Subcutaneous abdominal adipose tissue (tissue), 5 donors: ENCODE data around the gene USP7.

Source experiments
- H3K27ac ChIP-seq: one replicate; pipeline ENCODE4 v1.7.0; 2013; ENCODE audit warnings: low read depth, mild to moderate bottlenecking, inconsistent platforms, low read length, moderate library complexity
- H3K27me3 ChIP-seq, 5 donors: one replicate each; pipeline ENCODE4 v1.7.0; 2013; ENCODE audit warnings: low read length in 5 of 5, inconsistent platforms in 1 of 5; ENCODE audit not compliant: control insufficient read depth in 5 of 5, insufficient read depth in 4 of 5
- H3K36me3 ChIP-seq, 5 donors: one replicate each; pipeline ENCODE4 v1.7.0; 2013; ENCODE audit warnings: low read length in 5 of 5; ENCODE audit not compliant: control insufficient read depth in 5 of 5, insufficient read depth in 5 of 5
- H3K4me1 ChIP-seq, 5 donors: one replicate each; pipeline ENCODE4 v1.7.0; 2013; ENCODE audit warnings: low read length in 5 of 5, mild to moderate bottlenecking in 3 of 5, moderate library complexity in 1 of 5; ENCODE audit not compliant: control insufficient read depth in 5 of 5, insufficient read depth in 5 of 5
- H3K4me3 ChIP-seq, 5 donors: one replicate each; pipeline ENCODE4 v1.7.0; 2013; ENCODE audit warnings: low read length in 5 of 5, low read depth in 1 of 5
- H3K9ac ChIP-seq, 5 donors: one replicate each; pipeline ENCODE4 v1.7.0; 2013; ENCODE audit warnings: low read length in 5 of 5, mild to moderate bottlenecking in 4 of 5, moderate library complexity in 3 of 5
- H3K9me3 ChIP-seq, 5 donors: one replicate each; pipeline ENCODE4 v1.7.0; 2013; ENCODE audit warnings: low read length in 5 of 5; ENCODE audit not compliant: control insufficient read depth in 5 of 5
- donor health status: healthy.
- donor health status: healthy.
- donor health status: healthy.
- donor health status: healthy.
- donor health status: healthy.

Gene USP7

DNA sequence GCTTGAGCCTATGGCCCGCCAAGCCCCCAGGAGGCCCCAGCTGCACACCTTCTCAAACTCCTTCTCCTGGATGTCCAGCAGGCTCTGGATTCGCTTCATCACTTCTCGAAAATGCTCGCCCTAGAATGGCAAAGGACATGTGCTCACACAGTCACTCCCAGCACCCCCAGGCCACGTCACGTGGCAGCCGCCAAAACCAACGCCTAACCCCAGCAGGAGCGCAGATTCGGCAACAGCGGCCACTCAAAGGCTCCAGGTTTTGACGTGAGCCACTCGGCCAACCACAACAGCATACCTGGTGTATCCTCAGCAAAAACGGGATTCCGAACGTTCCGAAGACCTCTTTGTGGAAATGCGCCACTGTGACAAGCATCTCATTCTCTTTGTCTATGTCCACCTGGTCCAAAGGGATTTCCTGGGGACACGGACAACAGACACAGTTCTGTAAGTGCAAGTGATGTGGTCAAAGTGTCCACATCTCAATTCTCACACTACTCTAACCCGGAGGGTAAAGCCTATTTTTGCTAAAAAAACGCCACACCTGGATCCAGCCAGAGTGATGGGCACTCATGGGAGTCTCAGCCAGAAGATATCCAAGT, 68.9 kb downstream of the USP7 start:
- no peaks in the 10 kb centered on the region for H3K27me3 ChIP-seq
- no peaks in the 10 kb centered on the region for H3K4me1 ChIP-seq
- H3K27ac ChIP-seq: no peak overlapping the region
- no peak overlapping the region for H3K4me3 ChIP-seq
- H3K9ac ChIP-seq: no peak overlapping the region
- no peaks in the 10 kb centered on the region for H3K9me3 ChIP-seq
- peaks cover 30 to 97% (median 92%) of the 10 kb centered on the region in 5 donors for H3K36me3 ChIP-seq

DNA sequence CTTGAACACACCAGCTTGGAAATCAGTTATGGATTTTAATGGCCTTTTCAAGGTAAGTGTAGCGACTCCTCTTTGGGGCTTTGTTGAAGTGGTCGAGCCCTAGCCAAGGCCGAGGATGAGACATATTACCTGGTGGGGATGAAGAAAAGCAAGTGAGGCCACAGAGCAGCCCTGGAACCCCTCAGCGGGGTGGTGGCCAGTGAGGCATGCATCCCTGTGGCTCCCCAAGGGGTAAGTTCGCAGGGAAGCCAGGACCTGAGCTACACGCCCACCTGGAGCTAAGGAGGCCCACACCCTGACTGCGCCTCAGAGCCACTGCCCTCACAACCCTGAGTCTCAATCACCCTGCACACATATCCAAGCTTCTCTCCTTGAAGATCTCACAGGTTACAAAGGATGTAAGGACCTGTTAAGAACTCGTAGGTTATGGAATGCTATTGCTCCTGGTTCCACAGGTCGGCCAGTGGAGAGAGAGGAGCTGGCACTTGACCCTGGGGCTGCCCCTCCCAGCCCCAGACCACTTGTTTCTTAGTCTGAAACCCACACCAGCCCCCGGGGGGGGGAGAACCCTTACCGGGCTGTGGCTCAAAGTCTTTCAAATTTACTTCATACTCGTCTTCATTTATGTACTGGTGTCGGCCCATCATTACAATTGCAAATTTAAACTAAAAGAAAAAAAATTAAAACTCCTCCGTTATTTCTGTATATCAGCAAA, 69.6 kb downstream of the USP7 start:
- Histone ChIP-seq H3K27ac (no peak overlapping the region), H3K4me3 (no peak overlapping the region), H3K27me3 (no peaks in the 10 kb centered on the region), H3K9me3 (no peaks in the 10 kb centered on the region), H3K4me1 (no peaks in the 10 kb centered on the region), H3K36me3 (peaks cover 25 to 94% (median 89%) of the 10 kb centered on the region in 5 donors), H3K9ac (no peak overlapping the region)

GRCh38 chr16:8893426-8893825, 70.3 kb downstream of the USP7 start:
- Histone ChIP-seq H3K27me3 (no peaks in the 10 kb centered on the region), H3K9me3 (no peaks in the 10 kb centered on the region), H3K9ac (no peak overlapping the region), H3K27ac (no peak overlapping the region), H3K36me3 (peaks cover 19 to 89% (median 82%) of the 10 kb centered on the region in 5 donors), H3K4me3 (no peak overlapping the region), H3K4me1 (peaks cover 0 to 2% (median 0%) of the 10 kb centered on the region in 5 donors)

- peaks cover 0 to 13% (median 9%) of the 10 kb centered on the region in 5 donors for H3K4me1 ChIP-seq
- H3K4me3 ChIP-seq: no peak overlapping the region
- H3K9me3 ChIP-seq: no peaks in the 10 kb centered on the region
- peaks cover 15 to 84% (median 75%) of the 10 kb centered on the region in 5 donors for H3K36me3 ChIP-seq
- no peaks in the 10 kb centered on the region for H3K27me3 ChIP-seq
- no peak overlapping the region for H3K9ac ChIP-seq
- no peak overlapping the region for H3K27ac ChIP-seq
These were observed 71.6 kb downstream of the USP7 start for GRCh38 chr16:8892101-8892575.

GRCh38 chr16:8890549-8890921, 73.2 kb downstream of the USP7 start:
- Histone ChIP-seq H3K27ac (no peak overlapping the region), H3K27me3 (peaks cover 0 to 4% (median 3%) of the 10 kb centered on the region in 5 donors), H3K36me3 (peaks cover 9 to 68% (median 62%) of the 10 kb centered on the region in 5 donors), H3K4me3 (no peak overlapping the region), H3K4me1 (peaks cover 0 to 23% (median 20%) of the 10 kb centered on the region in 5 donors), H3K9ac (no peak overlapping the region), H3K9me3 (no peaks in the 10 kb centered on the region)

DNA sequence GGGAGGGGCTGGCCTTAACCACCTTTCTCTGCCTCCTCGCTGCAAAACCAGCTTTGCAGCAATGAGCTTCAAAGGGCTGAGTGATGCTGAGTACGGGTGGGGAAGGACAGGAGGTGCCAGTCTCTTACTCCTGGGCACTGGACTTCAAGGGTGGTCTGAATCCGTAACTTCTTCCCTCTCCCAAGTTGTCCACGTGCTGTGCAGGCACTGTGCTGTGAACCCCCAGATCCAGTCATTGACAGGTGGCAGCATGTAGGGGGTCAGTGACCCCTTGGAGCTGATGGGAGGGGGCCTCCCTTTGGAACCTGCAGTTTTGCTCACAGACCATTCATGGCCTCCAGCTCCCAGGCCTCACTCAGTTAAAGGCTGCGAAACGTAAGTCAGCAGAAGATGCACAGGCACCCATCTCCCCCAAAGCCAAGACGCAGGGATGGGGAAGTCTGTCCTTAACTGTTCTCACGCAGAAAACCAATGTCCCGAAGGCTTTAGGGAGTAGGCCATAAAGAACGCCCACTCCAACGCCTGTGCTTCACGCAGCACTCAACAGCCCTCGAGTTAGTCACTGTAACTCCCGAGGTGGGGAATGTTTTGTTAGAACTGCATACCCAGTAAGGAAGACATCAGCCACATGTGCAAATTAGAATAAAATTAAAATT, 73.7 kb downstream of the USP7 start:
- no peak overlapping the region for H3K27ac ChIP-seq
- peaks cover 4 to 63% (median 57%) of the 10 kb centered on the region in 5 donors for H3K36me3 ChIP-seq

GRCh38 chr16:8888951-8889892, 74.5 kb downstream of the USP7 start:
- Histone ChIP-seq H3K9ac (no peak overlapping the region), H3K27ac (no peak overlapping the region), H3K27me3 (peaks cover 0 to 16% (median 6%) of the 10 kb centered on the region in 5 donors), H3K4me1 (peaks cover 0 to 24% (median 20%) of the 10 kb centered on the region in 5 donors), H3K4me3 (no peak overlapping the region), H3K36me3 (peaks cover 2 to 55% (median 49%) of the 10 kb centered on the region in 5 donors), H3K9me3 (no peaks in the 10 kb centered on the region)

More for the DNA sequence above, 73.7 kb downstream of the USP7 start:
- peaks cover 0 to 24% (median 20%) of the 10 kb centered on the region in 5 donors for H3K4me1 ChIP-seq
- H3K27me3 ChIP-seq: peaks cover 0 to 8% (median 5%) of the 10 kb centered on the region in 5 donors
- no peak overlapping the region for H3K4me3 ChIP-seq
- H3K9ac ChIP-seq: no peak overlapping the region
- no peaks in the 10 kb centered on the region for H3K9me3 ChIP-seq

- no peak overlapping the region for H3K4me3 ChIP-seq
- H3K36me3 ChIP-seq: peaks cover 2 to 43% (median 38%) of the 10 kb centered on the region in 5 donors
- H3K9me3 ChIP-seq: no peaks in the 10 kb centered on the region
- peaks cover 0 to 18% (median 9%) of the 10 kb centered on the region in 5 donors for H3K27me3 ChIP-seq
- no peak overlapping the region for H3K27ac ChIP-seq
- peak overlapping the region in 1 of 5 donors; percentile 41 for H3K9ac ChIP-seq
- peaks cover 0 to 24% (median 20%) of the 10 kb centered on the region in 5 donors for H3K4me1 ChIP-seq
These were observed 75.7 kb downstream of the USP7 start for GRCh38 chr16:8887952-8888560.

- peaks cover 2 to 41% (median 33%) of the 10 kb centered on the region in 5 donors for H3K36me3 ChIP-seq
- no peak overlapping the region for H3K4me3 ChIP-seq
- H3K9ac ChIP-seq: no peak overlapping the region
- H3K27me3 ChIP-seq: peaks cover 0 to 22% (median 15%) of the 10 kb centered on the region in 5 donors
- peaks cover 0 to 24% (median 20%) of the 10 kb centered on the region in 5 donors for H3K4me1 ChIP-seq
- no peak overlapping the region for H3K27ac ChIP-seq
- no peaks in the 10 kb centered on the region for H3K9me3 ChIP-seq
These were observed 76.3 kb downstream of the USP7 start for GRCh38 chr16:8887431-8887765.
